ENCODE data around the gene CLEC2D. TPM values are rescaled to one million over a fixed set of nuclear protein-coding genes. Genes with fewer than 3 reads are reported as not detected.
A peak's percentile ranks its signal among the peaks of the same experiment; 100 is the strongest.
"Not testable (repeated sequence)": the region's sequence is repeated elsewhere in the genome, so short reads cannot be mapped to it uniquely, and the experiment has no call there.

Gene CLEC2D
- polyA plus RNA-seq, 3 donors from 2014 or later = 37.7 to 57.3 (median 38.7) TPM

GRCh38 chr12:9708853-9709252 lies 39.3 kb downstream of the CLEC2D start:
- Mint-ChIP-seq H3K36me3 (peaks cover 0 to 13% (median 2%) of the 10 kb centered on the region in 3 donors), H3K9me3 (peaks cover 0 to 2% (median 0%) of the 10 kb centered on the region in 6 donors), H3K4me3 (no peak overlapping the region), H3K4me1 (peaks cover 31 to 43% of the 10 kb centered on the region in 2 donors), H3K27ac (peak overlapping the region in 1 of 6 donors; percentile 28), H3K27me3 (ENCODE audit: low read depth in 3 of 3) (peaks cover 0 to 5% (median under 1%) of the 10 kb centered on the region in 3 donors)
- DNase-seq = no peak

GRCh38 chr12:9710584-9711375 lies 41.3 kb downstream of the CLEC2D start:
- Mint-ChIP-seq H3K4me1 (peaks cover 28% of the 10 kb centered on the region in 2 donors), H3K4me3 (no peak overlapping the region), H3K27ac (peak overlapping the region in 2 of 6 donors; percentile 41 to 78), H3K9me3 (no peaks in the 10 kb centered on the region), H3K27me3 (ENCODE audit: low read depth in 3 of 3) (peaks cover 0 to 3% (median 3%) of the 10 kb centered on the region in 3 donors), H3K36me3 (peaks cover 0 to 11% (median 0%) of the 10 kb centered on the region in 3 donors)
- no peak for DNase-seq

- Mint-ChIP-seq H3K4me3 (no peak overlapping the region), H3K27me3 (ENCODE audit: low read depth in 3 of 3) (peaks cover 0 to 5% (median 3%) of the 10 kb centered on the region in 3 donors), H3K9me3 (no peaks in the 10 kb centered on the region), H3K36me3 (peaks cover 0 to 4% (median 0%) of the 10 kb centered on the region in 3 donors), H3K4me1 (peaks cover 19 to 20% of the 10 kb centered on the region in 2 donors), H3K27ac (peak overlapping the region in 1 of 6 donors; percentile 9)
- DNase-seq = no peak
These were observed 42.2 kb downstream of the CLEC2D start for GRCh38 chr12:9711664-9712063.

GRCh38 chr12:9713032-9713558 lies 43.6 kb downstream of the CLEC2D start:
- H3K4me1 Mint-ChIP-seq, H3K4me3 Mint-ChIP-seq: not testable (repeated sequence)

GRCh38 chr12:9717070-9717925 lies 47.8 kb downstream of the CLEC2D start:
- Mint-ChIP-seq H3K36me3 (peaks cover 0 to 3% (median 0%) of the 10 kb centered on the region in 3 donors), H3K4me3 (no peak overlapping the region), H3K27ac (no peak overlapping the region), H3K4me1 (no peaks in the 10 kb centered on the region), H3K9me3 (no peaks in the 10 kb centered on the region), H3K27me3 (ENCODE audit: low read depth in 3 of 3) (peaks cover 0 to 18% (median 3%) of the 10 kb centered on the region in 3 donors)
- DNase-seq = no peak

More at GRCh38 chr12:9713032-9713558, 43.6 kb downstream of the CLEC2D start:
- not testable (repeated sequence) for H3K27ac Mint-ChIP-seq; H3K36me3 Mint-ChIP-seq; H3K9me3 Mint-ChIP-seq; DNase-seq; H3K27me3 Mint-ChIP-seq (ENCODE audit: low read depth in 3 of 3)

GRCh38 chr12:9718968-9719367 lies 49.5 kb downstream of the CLEC2D start:
- H3K4me3 Mint-ChIP-seq = no peak overlapping the region
- no peaks in the 10 kb centered on the region for H3K9me3 Mint-ChIP-seq
- H3K36me3 Mint-ChIP-seq = peaks cover 0 to 7% (median 0%) of the 10 kb centered on the region in 3 donors
- H3K27me3 Mint-ChIP-seq (ENCODE audit: low read depth in 3 of 3) = peaks cover 0 to 22% (median 3%) of the 10 kb centered on the region in 3 donors
- H3K27ac Mint-ChIP-seq = no peak overlapping the region
- no peaks in the 10 kb centered on the region for H3K4me1 Mint-ChIP-seq
- no peak for DNase-seq

- H3K27ac Mint-ChIP-seq = no peak overlapping the region
- H3K4me1 Mint-ChIP-seq = no peaks in the 10 kb centered on the region
- peaks cover 0 to 7% (median 0%) of the 10 kb centered on the region in 3 donors for H3K36me3 Mint-ChIP-seq
- no peak overlapping the region for H3K4me3 Mint-ChIP-seq
- DNase-seq = no peak
- H3K9me3 Mint-ChIP-seq = no peaks in the 10 kb centered on the region
- peaks cover 2 to 22% (median 3%) of the 10 kb centered on the region in 3 donors for H3K27me3 Mint-ChIP-seq (ENCODE audit: low read depth in 3 of 3)
These were observed 50.3 kb downstream of the CLEC2D start for GRCh38 chr12:9719790-9720189.

GRCh38 chr12:9721394-9722092 lies 52.0 kb downstream of the CLEC2D start:
- Mint-ChIP-seq H3K27ac (no peak overlapping the region), H3K4me3 (no peak overlapping the region), H3K9me3 (no peaks in the 10 kb centered on the region)

GRCh38 chr12:9724023-9724422 lies 54.5 kb downstream of the CLEC2D start:
- peaks cover 0 to 20% (median 4%) of the 10 kb centered on the region in 3 donors for H3K27me3 Mint-ChIP-seq (ENCODE audit: low read depth in 3 of 3)
- no peak for DNase-seq
- no peak overlapping the region for H3K27ac Mint-ChIP-seq
- no peaks in the 10 kb centered on the region for H3K4me1 Mint-ChIP-seq
- H3K4me3 Mint-ChIP-seq = no peak overlapping the region
- H3K9me3 Mint-ChIP-seq = no peaks in the 10 kb centered on the region
- peaks cover 0 to 4% (median 0%) of the 10 kb centered on the region in 3 donors for H3K36me3 Mint-ChIP-seq

More at GRCh38 chr12:9721394-9722092, 52.0 kb downstream of the CLEC2D start:
- Mint-ChIP-seq H3K4me1 (no peaks in the 10 kb centered on the region), H3K27me3 (ENCODE audit: low read depth in 3 of 3) (peaks cover under 1 to 20% (median 4%) of the 10 kb centered on the region in 3 donors), H3K36me3 (peaks cover 0 to 4% (median 0%) of the 10 kb centered on the region in 3 donors)
- DNase-seq = no peak

- Mint-ChIP-seq H3K9me3 (no peaks in the 10 kb centered on the region), H3K4me1 (no peaks in the 10 kb centered on the region), H3K27me3 (ENCODE audit: low read depth in 3 of 3) (peaks cover 0 to 15% (median 4%) of the 10 kb centered on the region in 3 donors), H3K36me3 (peaks cover 0 to 4% (median 0%) of the 10 kb centered on the region in 3 donors), H3K4me3 (no peak overlapping the region), H3K27ac (no peak overlapping the region)
- no peak for DNase-seq
These were observed 55.8 kb downstream of the CLEC2D start for GRCh38 chr12:9725213-9725870.

- Mint-ChIP-seq H3K27me3 (ENCODE audit: low read depth in 3 of 3) (peaks cover 2 to 6% (median 5%) of the 10 kb centered on the region in 3 donors), H3K36me3 (peaks cover 0 to 4% (median 0%) of the 10 kb centered on the region in 3 donors), H3K4me3 (no peak overlapping the region), H3K4me1 (peaks cover 2 to 11% of the 10 kb centered on the region in 2 donors), H3K9me3 (no peaks in the 10 kb centered on the region), H3K27ac (no peak overlapping the region)
- DNase-seq = no peak
These were observed 58.3 kb downstream of the CLEC2D start for GRCh38 chr12:9727813-9728212.

GRCh38 chr12:9729082-9729481 lies 59.6 kb downstream of the CLEC2D start:
- H3K27me3 Mint-ChIP-seq (ENCODE audit: low read depth in 3 of 3) = peaks cover 2 to 6% (median 5%) of the 10 kb centered on the region in 3 donors
- peaks cover 7 to 18% of the 10 kb centered on the region in 2 donors for H3K4me1 Mint-ChIP-seq
- no peak overlapping the region for H3K4me3 Mint-ChIP-seq
- DNase-seq = no peak
- no peaks in the 10 kb centered on the region for H3K36me3 Mint-ChIP-seq
- no peaks in the 10 kb centered on the region for H3K9me3 Mint-ChIP-seq
- no peak overlapping the region for H3K27ac Mint-ChIP-seq

Measured in immature natural killer cell (primary cell).